Urothelium cell line (cell line): Measurements from ENCODE around the gene PRKG1.

ENCODE experiments used
- DNase-seq: peaks from one replicate; pipeline ENCODE4 v3.0.0; 2011; ENCODE audit warnings: low spot score, mixed read lengths
- FAIRE-seq: peaks from 2 replicates; lab custom pipeline; 2011; peaks lifted over from hg19 to GRCh38; lab: Jason Lieb, UNC

PRKG1 gene

DNA sequence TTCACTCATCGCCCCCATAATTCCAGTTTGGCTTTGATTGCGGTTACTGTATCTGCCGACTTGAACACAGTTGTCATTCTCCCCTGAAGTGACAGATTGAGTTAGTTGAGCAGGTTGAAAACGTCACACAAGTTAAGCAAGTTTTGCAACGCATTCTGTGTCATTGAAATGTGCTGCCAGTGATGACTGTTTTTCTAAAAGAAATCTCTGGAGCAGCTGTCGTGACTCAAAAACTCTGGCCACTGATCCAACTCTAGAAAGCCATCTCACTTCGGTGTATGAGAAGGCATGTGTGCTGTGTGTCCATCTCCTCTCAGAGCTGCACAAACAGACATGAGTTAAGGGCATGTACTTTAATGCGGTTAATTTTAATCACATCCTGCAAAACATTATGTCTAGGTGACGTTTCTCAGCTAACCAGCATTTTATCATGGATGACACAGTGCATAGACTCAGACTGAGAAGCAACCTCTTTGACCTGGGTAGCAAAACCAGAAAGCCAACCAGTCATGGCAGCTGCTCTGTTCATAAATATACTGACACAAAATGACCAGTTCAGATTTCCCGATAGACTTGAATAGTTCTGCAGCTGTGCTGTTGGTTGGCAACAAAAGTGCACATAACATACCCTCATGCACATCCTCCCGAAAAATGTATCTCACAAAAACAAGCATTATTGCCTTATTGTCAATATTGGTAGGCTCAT, 555.8 kb downstream of the PRKG1 start:
- FAIRE-seq (no peak), DNase-seq (no peak)

DNA sequence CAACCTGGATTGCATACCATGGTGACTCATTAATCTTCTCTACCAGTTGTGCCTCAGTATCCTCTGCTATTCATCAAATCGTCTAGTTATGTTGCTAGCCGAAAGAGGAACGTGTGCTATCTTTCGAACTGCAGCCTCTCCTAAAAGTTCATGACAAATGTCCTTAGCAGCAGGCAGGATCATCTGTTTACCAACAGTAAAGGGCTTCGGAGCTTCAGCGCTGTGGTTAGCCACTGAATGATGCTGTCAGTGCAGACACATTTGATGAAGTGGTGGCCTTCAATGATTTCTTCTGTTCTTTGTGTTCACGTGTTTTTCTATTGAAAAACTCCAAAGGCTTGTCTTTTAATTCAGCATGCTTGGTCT, 556.3 kb downstream of the PRKG1 start:
- FAIRE-seq: no peak
- no peak for DNase-seq

DNA sequence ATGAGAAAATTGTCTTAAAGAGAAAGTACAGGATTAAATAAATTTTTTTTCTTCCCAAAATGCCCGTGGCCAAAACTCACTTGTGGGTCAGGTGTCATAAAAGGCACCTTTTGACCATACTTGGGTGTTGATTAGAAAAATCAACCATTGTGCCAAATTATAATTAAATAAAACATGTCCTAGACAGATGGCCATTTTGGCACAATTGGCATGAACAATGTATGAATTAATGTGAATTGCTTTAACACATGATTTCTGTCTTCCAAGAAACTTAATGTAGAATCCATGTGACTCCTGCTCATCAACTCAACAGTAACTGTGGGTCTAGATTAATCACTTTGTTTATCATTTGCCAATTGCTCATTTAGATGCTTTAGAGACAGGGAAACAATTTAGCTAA, 561.1 kb downstream of the PRKG1 start:
- no peak for FAIRE-seq
- no peak for DNase-seq

DNA sequence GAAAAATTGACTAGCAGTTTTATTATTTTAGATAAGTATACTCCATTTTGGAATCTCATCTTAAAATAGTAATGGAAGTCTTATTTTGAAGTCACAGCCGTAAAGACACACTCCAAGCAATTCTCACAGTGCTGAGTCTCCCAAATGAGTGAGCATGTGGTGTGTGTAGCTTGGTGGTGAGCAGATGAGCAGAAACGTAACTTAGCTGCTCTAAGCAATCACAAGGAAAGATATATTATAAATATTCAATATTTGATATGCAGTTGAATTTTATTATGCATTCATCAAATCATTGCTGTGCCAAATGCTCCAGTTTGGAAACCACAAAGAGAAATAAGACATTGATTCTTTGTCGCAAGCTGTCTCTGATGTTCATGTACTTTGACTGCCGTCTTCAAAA, 563.9 kb downstream of the PRKG1 start:
- DNase-seq (no peak), FAIRE-seq (no peak)

DNA sequence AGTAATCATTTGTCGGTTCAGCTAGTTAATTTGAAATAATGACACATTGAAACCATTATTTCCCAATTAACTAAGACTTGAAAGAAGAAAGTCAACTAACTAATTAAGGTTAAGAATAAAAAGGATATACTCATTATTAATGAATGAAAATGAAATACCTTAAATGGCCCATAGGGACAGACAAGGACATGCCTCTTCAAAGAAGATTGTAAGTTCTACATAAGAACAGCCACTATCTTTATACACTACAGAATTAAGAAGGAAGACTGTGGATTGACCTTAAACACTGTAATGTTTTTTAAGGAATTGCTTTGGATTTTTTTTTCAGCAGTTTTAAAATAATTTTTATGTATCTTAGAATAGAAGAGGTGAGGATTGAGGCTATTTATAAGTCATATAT, 564.5 kb downstream of the PRKG1 start:
- DNase-seq: no peak
- FAIRE-seq: no peak

DNA sequence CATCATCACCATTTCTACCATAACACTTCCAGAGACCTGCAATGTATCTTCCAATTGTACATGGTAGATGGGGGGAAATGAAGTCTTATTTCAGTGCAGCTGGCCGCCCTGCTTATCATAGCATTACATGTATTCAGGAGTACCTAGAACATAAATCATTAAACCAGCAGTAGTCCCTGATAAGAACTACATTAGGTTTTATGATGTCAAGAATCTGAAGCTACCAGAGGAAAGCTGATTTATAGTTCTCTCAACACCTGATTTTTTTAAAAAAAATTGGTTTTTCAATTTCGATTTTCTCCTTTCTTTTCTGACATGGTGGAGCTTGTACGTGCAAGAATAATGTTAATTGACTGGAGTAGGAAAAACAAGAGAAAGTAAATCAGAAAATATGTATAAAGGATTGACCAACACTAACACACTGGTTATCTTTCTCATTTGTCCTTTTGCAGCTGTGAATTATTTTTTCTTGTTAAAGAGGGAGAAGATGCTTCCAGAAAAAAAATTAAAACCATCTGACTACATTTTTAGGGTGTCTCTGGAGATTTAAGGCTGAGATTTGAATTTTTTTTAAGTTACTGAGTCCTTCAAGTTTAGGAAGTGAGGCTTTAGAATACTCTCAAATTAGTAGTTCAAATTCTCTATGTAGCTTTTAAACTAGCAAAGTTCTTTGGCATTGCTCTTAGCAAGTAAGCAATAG, 566.0 kb downstream of the PRKG1 start:
- FAIRE-seq: no peak
- DNase-seq: no peak

DNA sequence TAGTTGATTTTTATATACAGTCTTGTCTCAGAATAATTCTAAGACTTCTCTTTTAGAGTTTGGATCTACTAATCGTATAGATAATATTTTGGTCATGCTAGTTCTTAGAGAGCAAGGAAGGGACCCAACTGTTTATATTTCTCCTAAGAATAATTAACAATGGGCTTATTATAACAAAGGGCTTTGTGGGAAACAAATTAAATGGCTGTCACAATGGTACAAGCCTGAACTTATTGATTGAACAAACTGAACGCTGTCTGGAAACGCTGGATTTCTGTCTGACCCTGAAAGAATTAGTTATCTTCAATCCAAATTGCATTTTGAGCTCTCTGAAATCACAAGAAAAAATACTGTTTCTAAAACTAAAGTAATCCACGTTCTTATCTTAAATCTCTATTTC, 568.3 kb downstream of the PRKG1 start:
- FAIRE-seq: no peak

DNA sequence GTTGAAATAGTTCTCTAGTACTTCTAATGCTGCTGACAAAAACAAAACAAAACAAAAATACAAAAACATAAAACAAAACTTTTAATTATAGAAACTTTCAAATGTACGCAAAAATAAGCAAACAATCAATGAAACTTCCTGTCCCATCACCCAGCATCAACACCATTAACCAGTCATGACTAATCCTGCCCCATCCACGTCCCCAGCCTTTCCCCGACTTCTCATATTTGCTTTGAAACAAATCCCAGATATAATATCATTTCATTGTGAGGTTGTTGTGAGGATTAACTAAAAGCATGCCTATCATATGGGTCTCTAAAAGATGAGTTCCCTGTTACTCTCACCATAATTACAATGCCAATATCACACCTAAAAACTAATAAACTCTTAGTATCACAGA, 569.4 kb downstream of the PRKG1 start:
- DNase-seq: no peak
- no peak for FAIRE-seq

More for the DNA sequence above, 568.3 kb downstream of the PRKG1 start:
- DNase-seq: no peak

DNA sequence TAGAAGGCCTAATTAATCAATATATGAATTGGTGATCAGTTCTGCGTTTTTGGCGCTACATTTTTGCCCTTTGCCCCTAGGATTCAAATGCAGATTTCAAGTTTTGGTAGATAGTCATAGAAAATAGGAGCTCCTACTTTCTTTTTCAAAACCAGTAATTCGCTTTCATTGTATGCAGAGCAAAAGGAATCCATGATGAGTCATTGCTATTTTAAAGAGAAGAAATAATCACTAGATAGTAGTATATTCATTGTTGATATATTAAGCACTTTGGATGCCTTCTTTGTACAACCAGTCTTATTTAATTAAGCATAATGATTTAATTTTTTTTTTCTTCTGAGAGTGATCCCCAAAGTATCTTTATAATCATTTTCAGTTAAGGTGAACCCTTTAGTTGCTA, 574.8 kb downstream of the PRKG1 start:
- FAIRE-seq (no peak), DNase-seq (no peak)

DNA sequence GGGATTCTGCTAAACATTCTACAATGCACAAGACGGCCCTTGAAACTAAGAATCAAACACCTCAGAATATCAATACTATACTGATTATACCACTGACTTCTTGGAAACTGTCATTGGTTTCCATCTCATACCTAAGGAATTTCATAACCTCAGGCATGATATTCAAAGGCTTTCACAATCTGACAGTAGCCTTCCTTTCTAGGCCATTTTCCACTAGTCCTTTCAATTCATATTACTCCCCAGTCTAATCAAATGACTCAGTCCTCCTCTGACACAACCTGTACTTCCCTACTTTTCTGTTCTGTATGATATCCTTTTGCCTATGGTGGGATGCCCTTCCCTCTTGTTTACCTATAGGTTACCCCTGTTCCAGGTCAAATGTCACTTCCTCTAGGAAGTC, 576.8 kb downstream of the PRKG1 start:
- DNase-seq: no peak
- no peak for FAIRE-seq

DNA sequence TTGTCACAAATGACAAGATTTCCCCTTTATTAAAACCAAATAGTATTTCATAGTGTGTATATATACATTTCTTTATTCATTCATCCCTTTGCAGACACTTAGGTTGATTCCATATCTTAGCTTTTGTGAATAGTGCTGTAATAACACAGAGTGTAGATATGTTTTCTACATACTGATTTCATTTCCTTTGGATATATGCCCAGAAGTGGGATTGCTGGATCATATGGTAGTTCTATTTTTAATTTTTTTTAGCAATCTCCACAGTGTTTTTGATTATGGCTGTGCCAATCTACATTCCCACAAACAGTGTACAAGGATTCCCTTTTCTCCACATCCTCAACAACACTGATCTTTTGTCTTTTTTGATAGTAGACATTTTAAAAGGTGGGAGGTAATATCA, 578.7 kb downstream of the PRKG1 start:
- DNase-seq: no peak
- FAIRE-seq: no peak

DNA sequence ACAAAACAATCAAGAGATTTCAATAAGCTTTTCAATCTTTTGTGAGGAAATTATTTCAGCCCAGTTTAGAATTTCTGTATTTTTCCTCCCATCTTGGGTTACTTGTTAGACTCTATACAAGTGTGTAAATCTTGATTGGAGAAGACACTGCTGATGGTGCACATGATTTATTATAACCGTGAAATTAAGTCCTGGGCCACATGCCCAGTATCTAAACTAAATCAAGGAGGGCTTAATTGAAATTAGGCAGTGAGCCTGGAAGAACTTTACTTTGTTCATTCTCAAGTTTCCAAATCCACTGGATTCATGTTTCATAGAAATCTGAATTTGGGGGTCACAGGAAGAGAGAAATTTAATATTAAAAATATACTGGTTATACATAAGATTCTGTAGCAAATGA, 580.6 kb downstream of the PRKG1 start:
- FAIRE-seq (no peak), DNase-seq (no peak)

DNA sequence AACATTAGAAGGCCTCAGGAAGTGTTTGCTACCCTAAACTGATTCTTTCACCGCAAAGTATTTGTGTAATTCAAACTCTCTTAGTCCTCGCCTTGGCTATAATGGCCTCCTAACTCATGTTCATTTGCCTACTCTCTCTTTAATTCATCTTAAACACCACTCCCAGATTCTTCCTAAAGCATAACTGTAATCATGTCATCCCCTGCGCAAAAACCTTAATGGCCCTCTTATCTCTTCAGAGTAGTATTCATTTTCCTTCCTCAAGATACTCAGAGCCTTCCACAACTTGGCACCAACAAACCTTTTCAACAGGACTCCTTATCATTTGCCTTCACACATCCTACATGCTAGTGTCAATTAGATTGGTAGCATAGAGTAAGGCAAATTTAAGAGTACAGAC, 582.2 kb downstream of the PRKG1 start:
- DNase-seq: no peak
- no peak for FAIRE-seq

DNA sequence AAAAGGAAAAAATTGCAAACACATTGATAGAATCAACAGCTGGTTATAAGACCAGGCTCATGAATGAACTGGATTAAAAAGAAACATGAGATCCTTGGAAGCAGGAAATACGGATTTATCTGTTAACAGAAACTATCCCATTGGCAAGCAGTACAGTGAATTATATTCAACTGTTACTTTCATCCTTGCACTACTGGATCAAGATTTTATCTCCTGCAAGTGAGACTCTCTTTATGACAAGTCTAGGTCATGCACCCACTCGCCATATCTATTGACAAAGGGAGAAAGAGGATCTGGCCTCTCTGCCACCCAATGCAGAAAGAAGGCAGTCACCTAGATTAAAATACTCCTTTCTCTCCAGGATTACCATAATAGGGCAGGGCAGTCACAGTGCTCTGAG, 583.7 kb downstream of the PRKG1 start:
- DNase-seq (no peak), FAIRE-seq (no peak)

DNA sequence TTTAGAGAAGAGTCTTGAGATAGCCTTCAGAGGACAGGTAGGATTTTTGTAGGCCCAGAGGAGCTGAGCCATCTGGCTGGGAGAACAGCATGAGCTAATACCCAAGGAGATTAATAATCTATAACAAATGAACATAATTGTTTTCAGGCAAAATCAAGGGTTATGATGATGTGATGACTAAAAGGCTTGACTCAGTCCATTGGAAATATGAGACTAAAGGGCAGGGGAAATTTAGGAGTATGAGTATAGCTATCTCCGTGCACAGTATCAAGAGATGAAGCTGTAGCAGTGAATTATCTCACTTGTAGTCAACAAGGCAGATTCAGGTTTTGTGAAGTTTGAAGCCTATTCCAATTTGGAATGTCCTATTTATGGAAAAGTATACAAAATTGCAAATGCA, 585.1 kb downstream of the PRKG1 start:
- no peak for DNase-seq
- FAIRE-seq: no peak

DNA sequence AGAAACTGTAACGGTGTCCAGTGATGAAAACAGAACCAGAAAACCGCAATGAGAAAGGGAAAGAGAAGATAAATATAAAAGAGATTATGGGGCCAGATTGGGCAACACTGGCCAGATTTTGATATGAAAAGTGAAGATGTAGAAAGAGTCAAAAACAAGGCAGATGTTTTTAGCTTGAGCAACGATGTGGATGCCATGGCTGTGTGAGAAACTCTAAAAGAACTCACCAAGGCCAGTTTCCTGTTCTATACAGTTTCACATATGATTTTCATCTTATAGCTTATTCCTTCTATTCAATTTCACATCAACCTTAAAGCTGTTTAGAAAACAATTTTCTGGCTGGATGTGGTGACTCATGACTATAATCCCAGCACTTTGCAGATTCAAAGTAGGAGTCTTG, 588.8 kb downstream of the PRKG1 start:
- DNase-seq (no peak), FAIRE-seq (no peak)

DNA sequence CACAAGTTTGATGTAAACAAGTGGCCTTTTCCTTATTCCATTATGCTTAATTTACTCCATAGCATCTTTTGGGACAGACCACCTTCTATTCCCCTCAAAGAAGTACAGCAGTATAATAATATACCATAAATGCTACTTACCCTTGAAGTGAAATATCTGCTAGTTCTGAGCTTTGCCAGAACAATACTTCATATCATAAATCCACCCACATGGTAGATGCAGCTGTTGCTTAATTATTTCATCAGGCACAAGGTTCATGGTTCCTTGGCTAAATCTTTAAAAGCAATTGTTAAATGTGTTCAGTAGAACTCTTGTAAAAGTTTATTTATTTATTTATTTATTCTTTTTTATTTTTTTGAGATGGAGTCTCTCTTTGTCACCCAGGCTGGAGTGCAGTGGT, 592.2 kb downstream of the PRKG1 start:
- no peak for DNase-seq
- no peak for FAIRE-seq

DNA sequence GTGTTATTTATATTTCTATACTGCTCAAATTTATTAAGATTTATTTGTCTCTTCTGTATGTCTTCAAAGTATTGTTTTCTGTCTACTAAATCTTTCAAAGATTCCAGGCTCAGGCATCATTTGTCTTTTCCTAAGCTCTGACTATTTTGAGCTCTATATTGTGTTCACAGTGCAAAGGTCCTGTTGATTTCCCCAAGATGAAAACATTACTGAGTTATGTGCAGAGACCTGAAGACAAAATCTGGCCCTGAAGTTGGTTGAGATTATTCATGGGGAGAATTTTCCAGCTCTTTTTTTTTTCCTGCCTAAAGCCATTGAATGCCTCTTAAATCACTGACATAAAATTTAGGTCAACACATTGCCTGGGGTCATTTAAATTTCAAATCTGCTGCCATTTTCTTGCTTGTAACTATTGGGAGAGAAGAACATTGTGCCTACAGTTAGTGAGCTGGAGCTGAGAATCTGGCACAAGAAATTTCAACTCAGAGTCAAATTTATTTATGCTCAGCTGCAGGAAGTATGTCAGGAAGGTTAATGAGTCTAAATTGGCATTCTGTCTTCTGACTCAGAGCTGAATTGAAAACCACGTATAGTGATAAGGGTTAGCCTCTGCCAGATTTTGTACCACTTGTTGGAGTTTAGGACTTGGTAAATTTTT, 593.5 kb downstream of the PRKG1 start:
- FAIRE-seq: no peak
- DNase-seq: no peak

DNA sequence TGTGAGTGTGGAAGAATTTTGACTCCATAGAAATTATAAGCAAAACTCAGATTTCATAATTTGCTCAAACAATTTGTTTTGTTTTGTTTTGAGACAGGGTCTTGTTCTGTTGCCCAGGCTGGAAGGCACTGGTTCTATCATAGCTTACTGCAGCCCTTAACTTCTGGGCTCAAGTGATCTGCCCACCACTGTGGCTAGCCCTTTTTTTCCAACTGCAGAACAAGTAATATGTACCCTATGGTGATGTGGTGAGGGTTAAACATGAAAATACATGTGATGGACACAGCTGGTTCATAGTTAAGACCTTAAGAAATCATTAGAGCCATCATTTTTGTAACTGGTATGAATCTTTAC, 594.0 kb downstream of the PRKG1 start:
- FAIRE-seq: no peak
- DNase-seq: no peak

DNA sequence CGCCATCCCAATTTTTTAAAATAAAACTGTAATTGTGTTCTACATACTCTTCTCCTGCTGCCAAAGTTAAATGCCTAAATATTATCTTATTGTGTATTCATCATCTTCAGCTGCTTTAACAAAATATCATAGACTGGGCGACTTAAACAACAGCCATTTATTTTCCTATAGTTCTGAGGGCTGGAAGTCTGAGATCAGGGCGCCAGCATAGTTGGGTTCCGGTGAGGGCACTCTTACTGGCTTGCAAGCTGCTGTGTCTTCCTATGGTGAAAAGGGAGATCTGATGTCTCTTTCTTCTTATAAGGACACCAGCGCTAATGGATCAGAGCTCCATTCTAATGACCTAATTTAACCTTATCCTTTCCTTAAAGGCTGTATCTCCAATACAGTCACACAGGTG, 594.8 kb downstream of the PRKG1 start:
- FAIRE-seq (no peak), DNase-seq (no peak)

DNA sequence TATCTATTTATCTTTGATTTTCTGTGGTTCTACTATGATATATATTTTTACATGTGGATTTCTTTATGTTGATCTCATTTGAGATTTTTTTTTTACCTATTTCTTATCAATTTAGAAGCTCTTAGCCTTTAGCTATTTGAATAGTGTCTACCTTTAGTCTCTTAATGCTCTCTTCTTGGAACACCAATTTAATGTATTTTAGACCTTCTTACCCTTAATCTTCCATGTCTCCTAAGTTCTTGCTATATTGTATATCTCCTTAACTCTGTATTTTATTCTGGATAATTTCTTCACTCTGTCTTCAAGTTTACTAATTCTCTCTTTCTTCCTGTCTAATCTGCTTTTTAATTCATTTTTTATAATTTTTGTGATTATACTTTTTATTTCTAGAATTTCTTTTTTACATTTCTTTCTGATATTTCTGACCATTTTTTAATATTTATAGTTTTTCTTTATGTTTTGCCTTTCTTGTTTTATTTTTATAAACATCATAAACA, 597.8 kb downstream of the PRKG1 start:
- DNase-seq: no peak
- FAIRE-seq: no peak

DNA sequence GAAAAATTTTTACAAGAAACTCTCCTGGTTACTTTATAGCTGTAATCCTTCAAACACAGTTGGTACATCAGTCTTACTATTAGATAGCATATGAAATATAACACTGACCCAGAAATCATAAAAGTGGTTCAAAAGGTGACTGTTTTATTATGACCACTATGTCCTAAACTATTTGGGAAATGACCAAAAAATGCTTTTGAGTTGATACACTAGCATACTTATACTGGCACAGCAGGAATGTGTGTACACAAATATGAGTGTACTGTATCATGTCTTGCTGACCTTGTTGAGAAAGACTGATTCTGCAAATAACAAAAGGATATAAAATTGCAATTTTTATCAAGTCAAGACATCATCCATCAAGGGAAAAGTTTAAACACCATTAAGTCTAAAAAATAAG, 600.8 kb downstream of the PRKG1 start:
- FAIRE-seq: no peak
- no peak for DNase-seq
